Measurements from ENCODE around the gene ENTHD1.
"Not testable (repeated sequence)": the region's sequence is repeated elsewhere in the genome, so short reads cannot be mapped to it uniquely, and the experiment has no call there.

The ENTHD1 gene

GRCh38 chr22:39924286-39924685, 30.7 kb upstream of the ENTHD1 start:
- DNase-seq (ENCODE audit: low spot score) = no peak

- DNase-seq (ENCODE audit: low spot score) = no peak
These were observed 30.1 kb upstream of the ENTHD1 start for GRCh38 chr22:39923696-39924095.

- DNase-seq (ENCODE audit: low spot score) = no peak
These were observed 26.7 kb upstream of the ENTHD1 start for GRCh38 chr22:39920134-39920743.

- no peak for DNase-seq (ENCODE audit: low spot score)
These were observed 24.4 kb upstream of the ENTHD1 start for GRCh38 chr22:39917776-39918495.

GRCh38 chr22:39917197-39917643, 23.7 kb upstream of the ENTHD1 start:
- no peak for DNase-seq (ENCODE audit: low spot score)

- no peak for DNase-seq (ENCODE audit: low spot score)
These were observed 22.9 kb upstream of the ENTHD1 start for GRCh38 chr22:39916496-39916895.

- DNase-seq (ENCODE audit: low spot score) = no peak
These were observed 21.8 kb upstream of the ENTHD1 start for GRCh38 chr22:39915295-39915726.

GRCh38 chr22:39914584-39914983, 21.0 kb upstream of the ENTHD1 start:
- DNase-seq (ENCODE audit: low spot score) = no peak

- DNase-seq (ENCODE audit: low spot score) = no peak
These were observed 20.3 kb upstream of the ENTHD1 start for GRCh38 chr22:39913886-39914285.

GRCh38 chr22:39913321-39913720, 19.8 kb upstream of the ENTHD1 start:
- no peak for DNase-seq (ENCODE audit: low spot score)

GRCh38 chr22:39910876-39911613, 17.5 kb upstream of the ENTHD1 start:
- no peak for DNase-seq (ENCODE audit: low spot score)

- no peak for DNase-seq (ENCODE audit: low spot score)
These were observed 15.2 kb upstream of the ENTHD1 start for GRCh38 chr22:39908737-39909136.

GRCh38 chr22:39908136-39908535, 14.6 kb upstream of the ENTHD1 start:
- DNase-seq (ENCODE audit: low spot score) = no peak

GRCh38 chr22:39907605-39908097, 14.1 kb upstream of the ENTHD1 start:
- DNase-seq (ENCODE audit: low spot score) = no peak

- DNase-seq (ENCODE audit: low spot score) = no peak
These were observed 13.5 kb upstream of the ENTHD1 start for GRCh38 chr22:39907047-39907446.

GRCh38 chr22:39906207-39906606, 12.6 kb upstream of the ENTHD1 start:
- DNase-seq (ENCODE audit: low spot score) = no peak

GRCh38 chr22:39905687-39906086, 12.1 kb upstream of the ENTHD1 start:
- no peak for DNase-seq (ENCODE audit: low spot score)

GRCh38 chr22:39904862-39905261, 11.3 kb upstream of the ENTHD1 start:
- no peak for DNase-seq (ENCODE audit: low spot score)

- DNase-seq (ENCODE audit: low spot score) = not testable (repeated sequence)
These were observed 10.5 kb upstream of the ENTHD1 start for GRCh38 chr22:39904024-39904423.

GRCh38 chr22:39901565-39902146, 8.1 kb upstream of the ENTHD1 start:
- DNase-seq (ENCODE audit: low spot score) = no peak

- DNase-seq (ENCODE audit: low spot score) = no peak
These were observed 7.0 kb upstream of the ENTHD1 start, which contains the start of gene GRAP2 for GRCh38 chr22:39900306-39901227. Gene GRAP2, plus strand, starts transcription at chr22:39901084. Its CDS starts 46,023 bp downstream, at chr22:39947107.

Measured in AG20443 (cell line).